ENCODE data around the gene SF3B6. TPM values are rescaled to one million over a fixed set of nuclear protein-coding genes. Genes with fewer than 3 reads are reported as not detected.

The SF3B6 gene
- total RNA-seq, 4 donors from 2014 or later = 72.1 to 101 (median 85.6) TPM

DNA sequence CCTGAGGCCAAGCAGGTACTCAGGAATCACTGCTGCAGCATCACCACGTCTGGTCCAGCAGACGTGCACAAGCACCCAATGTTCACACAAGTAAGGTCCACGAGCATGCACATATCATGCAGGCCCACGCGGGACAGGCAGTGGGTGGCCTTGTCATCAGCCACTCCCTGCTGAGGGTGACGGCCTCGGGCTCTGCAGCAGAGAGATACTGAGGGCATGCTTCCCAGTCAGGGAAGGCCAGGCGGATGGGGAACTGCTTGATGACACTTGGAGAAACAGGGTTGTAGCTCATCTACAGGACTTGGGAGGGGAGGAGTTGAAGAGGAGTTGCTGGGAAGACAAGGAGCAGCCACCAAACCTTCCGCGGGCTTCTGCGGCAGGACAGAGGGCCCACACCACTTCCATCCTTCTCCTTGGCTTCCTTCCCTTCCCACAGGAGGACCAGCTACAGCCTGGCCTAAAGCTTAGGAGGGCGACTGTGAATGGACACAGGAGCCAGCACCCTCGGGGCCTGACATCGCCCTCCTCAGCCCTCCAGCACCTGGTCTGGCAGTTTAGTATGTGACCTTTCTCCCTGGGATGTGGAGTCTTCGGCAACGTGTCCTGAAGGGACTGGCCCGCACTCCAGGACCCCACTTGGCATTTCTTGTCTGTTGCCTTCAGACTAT lies 51.0 kb downstream of the SF3B6 start:
- Histone ChIP-seq H3K4me1 (no peaks in the 10 kb centered on the region), H3K36me3 (peaks cover 33% of the 10 kb centered on the region), H3K4me3 (no peak overlapping the region), H3K9me3 (no peaks in the 10 kb centered on the region), H3K27ac (no peak overlapping the region), H3K27me3 (no peaks in the 10 kb centered on the region)
- no peak for TF ChIP-seq POLR2AphosphoS5 (IDR thresholded peaks at IDR 0.05)
- TF ChIP-seq POLR2A (IDR thresholded peaks at IDR 0.05) = no peak
- peak in 1 of 2 donors; percentile 55 for DNase-seq (ENCODE audit: low spot score in 2 of 2)
- 92% methylated on average over 10 of the region's 17 CpGs for WGBS

GRCh38 chr2:24024018-24024417 lies 52.1 kb downstream of the SF3B6 start:
- H3K36me3 ChIP-seq = peaks cover 22% of the 10 kb centered on the region
- 83% methylated on average over 12 of the region's 12 CpGs for WGBS
- no peaks in the 10 kb centered on the region for H3K4me1 ChIP-seq
- no peak overlapping the region for H3K27ac ChIP-seq
- H3K9me3 ChIP-seq = no peaks in the 10 kb centered on the region
- no peak overlapping the region for H3K4me3 ChIP-seq
- no peaks in the 10 kb centered on the region for H3K27me3 ChIP-seq
- DNase-seq (ENCODE audit: low spot score in 2 of 2) = no peak
- TF ChIP-seq POLR2A (IDR thresholded peaks at IDR 0.05) (no peak), CTCF (IDR thresholded peaks at IDR 0.05) (no peak), EP300 (IDR thresholded peaks at IDR 0.05) (no peak), POLR2AphosphoS5 (IDR thresholded peaks at IDR 0.05) (no peak)

GRCh38 chr2:24022975-24023575 lies 53.1 kb downstream of the SF3B6 start:
- no peaks in the 10 kb centered on the region for H3K9me3 ChIP-seq
- no CpG with 5 or more reads among the region's 16 CpGs for WGBS
- no peak overlapping the region for H3K27ac ChIP-seq
- no peak overlapping the region for H3K4me3 ChIP-seq
- peak in 1 of 2 donors; percentile 67 for DNase-seq (ENCODE audit: low spot score in 2 of 2)
- H3K4me1 ChIP-seq = no peaks in the 10 kb centered on the region
- no peaks in the 10 kb centered on the region for H3K27me3 ChIP-seq
- peaks cover 21% of the 10 kb centered on the region for H3K36me3 ChIP-seq
- TF ChIP-seq POLR2A (IDR thresholded peaks at IDR 0.05) = no peak
- no peak for TF ChIP-seq POLR2AphosphoS5 (IDR thresholded peaks at IDR 0.05)
- no peak for TF ChIP-seq CTCF (IDR thresholded peaks at IDR 0.05)
- no peak for TF ChIP-seq EP300 (IDR thresholded peaks at IDR 0.05)

- Histone ChIP-seq H3K4me3 (no peak overlapping the region), H3K4me1 (no peaks in the 10 kb centered on the region), H3K27ac (no peak overlapping the region), H3K27me3 (no peaks in the 10 kb centered on the region), H3K36me3 (peaks cover 21% of the 10 kb centered on the region), H3K9me3 (no peaks in the 10 kb centered on the region)
- DNase-seq (ENCODE audit: low spot score in 2 of 2) = peak in 1 of 2 donors; percentile 48
- TF ChIP-seq POLR2A (IDR thresholded peaks at IDR 0.05) (no peak), POLR2AphosphoS5 (IDR thresholded peaks at IDR 0.05) (no peak), EP300 (IDR thresholded peaks at IDR 0.05) (no peak)
- 91% methylated on average over 13 of the region's 14 CpGs for whole genome bisulfite sequencing
Observed at GRCh38 chr2:24022324-24022974, 53.7 kb downstream of the SF3B6 start.

- Histone ChIP-seq H3K4me3 (no peak overlapping the region), H3K9me3 (no peaks in the 10 kb centered on the region), H3K4me1 (no peaks in the 10 kb centered on the region), H3K27ac (no peak overlapping the region), H3K27me3 (no peaks in the 10 kb centered on the region), H3K36me3 (peaks cover 21% of the 10 kb centered on the region)
- DNase-seq (ENCODE audit: low spot score in 2 of 2) = peak in 1 of 2 donors; percentile 75
- WGBS = 78% methylated on average over 6 of the region's 19 CpGs
- TF ChIP-seq POLR2AphosphoS5 (IDR thresholded peaks at IDR 0.05) (no peak), POLR2A (IDR thresholded peaks at IDR 0.05) (no peak), CTCF (IDR thresholded peaks at IDR 0.05) (no peak), EP300 (IDR thresholded peaks at IDR 0.05) (no peak)
Observed at GRCh38 chr2:24021122-24021998, 54.8 kb downstream of the SF3B6 start.

Measured in suprapubic skin (tissue), 4 donors.